ENCODE measurements around the gene AOPEP.
"Not testable (repeated sequence)": the region's sequence is repeated elsewhere in the genome, so short reads cannot be mapped to it uniquely, and the experiment has no call there.

AOPEP gene

DNA sequence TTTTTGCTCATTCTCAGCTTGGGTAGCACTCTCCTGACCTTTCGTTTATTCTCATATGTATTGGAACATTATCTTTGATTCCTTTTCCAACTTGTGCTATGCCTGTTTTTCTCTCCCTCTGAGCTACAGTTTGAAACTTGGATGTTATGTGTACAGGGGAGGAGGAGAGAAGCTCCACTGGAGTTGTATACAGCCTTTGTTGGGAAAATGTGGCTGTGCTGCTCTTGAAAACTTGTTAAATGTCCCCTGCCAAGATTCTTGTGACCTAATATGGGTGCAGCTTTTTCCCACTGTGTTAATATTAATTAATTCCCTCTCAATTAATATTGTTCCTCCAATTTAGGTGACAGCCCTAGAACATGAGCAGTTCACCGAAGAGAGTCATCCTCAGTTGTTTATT is 235.4 kb downstream of the AOPEP start:
- no peak for TF ChIP-seq CTCF (IDR thresholded peaks at IDR 0.05; ENCODE audit: low read depth, low read length)
- no peak overlapping the region for H3K4me3 ChIP-seq (ENCODE audit: low read depth, low read length)

- H3K4me3 ChIP-seq (ENCODE audit: low read depth, low read length), result not testable (repeated sequence)
Measured at GRCh38 chr9:94965631-94966030, 239.1 kb downstream of the AOPEP start.

- H3K4me3 ChIP-seq (ENCODE audit: low read depth, low read length), result not testable (repeated sequence)
Measured at GRCh38 chr9:94966046-94966445, 239.5 kb downstream of the AOPEP start.

GRCh38 chr9:94967482-94967881 is 241.0 kb downstream of the AOPEP start:
- H3K4me3 ChIP-seq (ENCODE audit: low read depth, low read length), result no peak overlapping the region
- TF ChIP-seq CTCF (IDR thresholded peaks at IDR 0.05; ENCODE audit: low read depth, low read length), result no peak

- H3K4me3 ChIP-seq (ENCODE audit: low read depth, low read length), result no peak overlapping the region
- TF ChIP-seq CTCF (IDR thresholded peaks at IDR 0.05; ENCODE audit: low read depth, low read length), result no peak
Measured at GRCh38 chr9:94971378-94972131, 245.1 kb downstream of the AOPEP start.

DNA sequence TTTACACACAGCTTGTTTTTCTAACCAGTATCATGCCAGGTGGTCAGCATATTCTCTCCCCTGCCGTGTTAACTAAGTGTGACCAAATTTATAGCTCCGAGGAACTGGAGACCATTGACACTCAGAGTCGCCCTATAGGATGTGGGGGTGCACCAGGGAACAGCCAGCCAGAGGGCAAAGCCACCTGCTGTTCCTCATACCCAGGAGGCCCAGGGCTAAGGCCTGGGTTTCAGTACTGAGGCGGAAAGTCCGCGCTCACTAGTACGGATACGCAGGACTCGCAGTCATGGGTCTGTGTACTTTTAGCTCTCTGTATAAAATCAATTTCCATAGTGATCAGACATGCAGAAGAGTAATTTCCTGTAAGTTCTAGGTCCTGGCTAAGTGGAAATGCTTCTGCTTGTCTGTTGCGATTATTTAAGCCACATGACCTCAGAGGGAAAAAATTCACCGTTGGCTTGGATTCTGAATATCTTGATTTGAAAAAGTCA is 247.0 kb downstream of the AOPEP start:
- H3K4me3 ChIP-seq (ENCODE audit: low read depth, low read length), result no peak overlapping the region
- no peak for TF ChIP-seq CTCF (IDR thresholded peaks at IDR 0.05; ENCODE audit: low read depth, low read length)

DNA sequence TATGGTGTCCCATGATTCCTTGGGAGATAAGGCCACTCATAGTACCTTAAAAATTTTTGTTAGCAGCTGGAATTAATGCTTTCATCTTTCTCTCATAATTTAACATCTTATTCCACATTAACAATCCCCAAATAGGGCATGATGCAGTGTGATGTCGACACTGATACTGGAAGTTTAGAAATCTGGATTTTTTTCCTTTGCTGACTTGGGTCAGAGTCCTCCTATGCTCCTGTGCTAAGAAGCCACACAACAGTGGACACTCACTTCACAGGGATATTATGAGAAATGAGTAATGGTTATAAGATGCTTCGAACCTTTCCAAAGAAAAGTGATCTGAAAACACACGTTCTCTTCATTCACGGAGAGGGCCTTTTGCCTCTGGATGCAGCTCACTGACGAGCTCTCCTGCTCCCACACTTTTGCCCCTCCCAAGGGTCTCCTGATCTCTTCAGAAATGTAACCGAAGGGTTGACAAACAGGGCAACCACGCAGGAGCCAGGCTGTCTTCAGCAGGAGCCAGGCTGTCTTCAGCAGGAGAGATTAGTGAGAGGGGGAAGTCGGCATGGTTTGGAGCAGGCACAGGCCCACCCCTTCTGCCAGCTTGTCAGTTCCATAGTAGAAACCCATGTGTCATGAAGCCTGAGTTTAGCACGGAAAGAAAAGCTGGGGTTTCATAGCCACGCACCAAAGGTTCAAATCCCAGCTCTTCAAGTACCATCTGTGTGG is 247.8 kb downstream of the AOPEP start:
- H3K4me3 ChIP-seq (ENCODE audit: low read depth, low read length), result no peak overlapping the region
- TF ChIP-seq CTCF (IDR thresholded peaks at IDR 0.05; ENCODE audit: low read depth, low read length), result no peak

DNA sequence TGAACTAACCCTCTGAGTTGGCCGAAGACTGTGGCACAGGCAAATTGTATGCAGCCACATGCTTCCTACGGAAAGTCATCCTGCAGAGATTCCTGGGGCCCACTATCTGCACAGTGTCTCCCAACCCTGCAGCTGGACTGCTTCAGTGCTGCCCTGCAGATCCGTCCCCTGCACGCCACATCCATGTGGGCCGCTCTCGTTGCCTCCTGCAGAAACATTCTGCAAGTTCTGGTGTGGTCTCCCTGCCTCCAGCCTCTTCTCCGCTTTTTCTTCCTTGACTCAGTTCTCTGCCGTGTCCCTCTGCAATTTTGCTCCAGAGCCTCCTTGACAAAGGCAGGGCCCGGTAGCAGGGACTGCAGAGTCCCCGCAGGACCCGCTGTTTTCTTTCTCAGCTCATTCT is 249.0 kb downstream of the AOPEP start:
- TF ChIP-seq CTCF (IDR thresholded peaks at IDR 0.05; ENCODE audit: low read depth, low read length), result no peak
- H3K4me3 ChIP-seq (ENCODE audit: low read depth, low read length), result no peak overlapping the region

Measured in WI38 (cell line).